Gastrocnemius medialis (tissue), 4 donors: Measurements from ENCODE around the gene GNB5. TPM values are rescaled to one million over a fixed set of nuclear protein-coding genes. Genes with fewer than 3 reads are reported as not detected.

ENCODE experiments used
- ATAC-seq, 2 donors: fragments of 150-250 bp; one replicate each; pipeline ENCODE4 v1.9.1; 2016
- DNase-seq, 2 donors: peaks; one replicate each; pipeline ENCODE4 v3.0.0-alpha.2; 2019
- H3K27ac ChIP-seq, 4 donors: fragments of 200-600 bp; sonication (generic); 1 replicate in 1 of 4; 2 replicates in 3 of 4; pipeline ENCODE4 v1.5.1; 2016 to 2018; ENCODE audit warnings: mild to moderate bottlenecking in 2 of 4, moderate library complexity in 1 of 4
- H3K27me3 ChIP-seq, 3 donors: fragments of 200-600 bp; sonication (generic) in 2 of 3; 1 replicate in 1 of 3; 2 replicates in 2 of 3; pipeline versions ENCODE4 v1.5.1 to v1.6.0; 2016 to 2019; ENCODE audit warnings: mild to moderate bottlenecking in 1 of 3, moderate library complexity in 1 of 3
- H3K36me3 ChIP-seq, 2 donors: fragments of 200-600 bp; sonication (generic) in 1 of 2; one replicate each; pipeline ENCODE4 v1.5.1; 2017 to 2018
- H3K4me1 ChIP-seq, 2 donors: fragments of 200-600 bp; sonication (generic) in 1 of 2; one replicate each; pipeline ENCODE4 v1.5.1; 2016 to 2017; ENCODE audit warnings: mild to moderate bottlenecking in 2 of 2
- H3K4me3 ChIP-seq, 4 donors: fragments of 200-600 bp; sonication (generic) in 3 of 4; 1 replicate in 1 of 4; 2 replicates in 3 of 4; pipeline ENCODE4 v1.5.1; 2016 to 2019; ENCODE audit warnings: mild to moderate bottlenecking in 2 of 4
- H3K9me3 ChIP-seq, 3 donors: fragments of 200-600 bp; sonication (generic) in 2 of 3; 1 replicate in 1 of 3; 2 replicates in 2 of 3; pipeline ENCODE4 v1.5.1; 2016 to 2019
- CTCF ChIP-seq, 5 experiments: fragments of 450-650 bp in 3 of 5; fragments of 200-600 bp in 2 of 5; sonication (generic) in 2 of 5; IDR thresholded peaks in 4 of 5; conservative IDR thresholded peaks in 1 of 5; 1 replicate in 4 of 5; 2 replicates in 1 of 5; pipeline ENCODE4 v1.5.1; 2016 to 2019; ENCODE audit warnings: antibody characterized with exemption in 5 of 5, mild to moderate bottlenecking in 3 of 5, moderate library complexity in 3 of 5
- POLR2A ChIP-seq, 2 donors: fragments of 450-650 bp; IDR thresholded peaks; one replicate each; pipeline ENCODE4 v1.6.1; 2017; ENCODE audit warnings: antibody characterized with exemption in 2 of 2, mild to moderate bottlenecking in 2 of 2, moderate library complexity in 2 of 2
- in situ Hi-C, 4 donors: fragments of 200-750 bp; cut with MboI; loops; one replicate each; pipeline versions ENCODE4 v1.15.0 to v1.8.0; 2017; ENCODE audit warnings: low sequenced_read_pairs in 4 of 4
- intact Hi-C: fragments of 100-400 bp; cut with DNase I; formaldehyde crosslinking; loops from one replicate; pipeline ENCODE4 v1.15.1; 2023; ENCODE audit warnings: low total_unique reads
- total RNA-seq, 4 donors: library from RNA; depleted of rRNA; stranded (reverse); fragments of >200 nt; gene quantifications; one replicate each; pipeline versions ENCODE4 v1.1.0 to v1.2.3, GENCODE V29; 2016

Gene GNB5
- total RNA-seq, 4 donors from 2014 or later, result 2.9 to 4.6 (median 3.6) TPM

- Histone ChIP-seq H3K27ac (no peak overlapping the region), H3K27me3 (no peaks in the 10 kb centered on the region), H3K36me3 (no peaks in the 10 kb centered on the region), H3K4me1 (no peaks in the 10 kb centered on the region), H3K4me3 (no peak overlapping the region), H3K9me3 (no peaks in the 10 kb centered on the region)
- intact Hi-C loops (no loop called here), in situ Hi-C loops (no loop called here)
- ATAC-seq, result no peak
- TF ChIP-seq POLR2A (IDR thresholded peaks at IDR 0.05) (no peak), CTCF (IDR thresholded peaks at IDR 0.05 in 4 of 5, conservative IDR thresholded peaks at IDR 0.05 in 1 of 5) (no peak)
- no peak for DNase-seq
Measured at GRCh38 chr15:52128568-52128967, 62.6 kb downstream of the GNB5 start.

- no peaks in the 10 kb centered on the region for H3K9me3 ChIP-seq
- in situ Hi-C loops, result no loop called here
- no peaks in the 10 kb centered on the region for H3K4me1 ChIP-seq
- TF ChIP-seq CTCF (IDR thresholded peaks at IDR 0.05 in 4 of 5, conservative IDR thresholded peaks at IDR 0.05 in 1 of 5) (no peak), POLR2A (IDR thresholded peaks at IDR 0.05) (no peak)
- H3K36me3 ChIP-seq, result no peaks in the 10 kb centered on the region
- intact Hi-C loops, result no loop called here
- no peak overlapping the region for H3K4me3 ChIP-seq
- DNase-seq, result no peak
- ATAC-seq, result no peak
- no peak overlapping the region for H3K27ac ChIP-seq
- no peaks in the 10 kb centered on the region for H3K27me3 ChIP-seq
Measured at GRCh38 chr15:52124270-52124880, 66.8 kb downstream of the GNB5 start.

GRCh38 chr15:52121896-52122295 is 69.3 kb downstream of the GNB5 start:
- ATAC-seq (no peak), DNase-seq (no peak)
- intact Hi-C loops, result no loop called here
- H3K4me1 ChIP-seq, result no peaks in the 10 kb centered on the region
- in situ Hi-C loops, result no loop called here
- no peaks in the 10 kb centered on the region for H3K27me3 ChIP-seq
- H3K9me3 ChIP-seq, result no peaks in the 10 kb centered on the region
- H3K4me3 ChIP-seq, result no peak overlapping the region
- H3K27ac ChIP-seq, result no peak overlapping the region
- no peak for TF ChIP-seq CTCF (IDR thresholded peaks at IDR 0.05 in 4 of 5, conservative IDR thresholded peaks at IDR 0.05 in 1 of 5)
- TF ChIP-seq POLR2A (IDR thresholded peaks at IDR 0.05), result no peak
- H3K36me3 ChIP-seq, result no peaks in the 10 kb centered on the region

GRCh38 chr15:52121006-52121405 is 70.2 kb downstream of the GNB5 start:
- Histone ChIP-seq H3K27me3 (no peaks in the 10 kb centered on the region), H3K36me3 (no peaks in the 10 kb centered on the region), H3K27ac (no peak overlapping the region), H3K9me3 (no peaks in the 10 kb centered on the region), H3K4me3 (no peak overlapping the region), H3K4me1 (no peaks in the 10 kb centered on the region)
- intact Hi-C loops (no loop called here), in situ Hi-C loops (no loop called here)
- no peak for ATAC-seq
- DNase-seq, result no peak
- TF ChIP-seq CTCF (IDR thresholded peaks at IDR 0.05 in 4 of 5, conservative IDR thresholded peaks at IDR 0.05 in 1 of 5), result no peak
- TF ChIP-seq POLR2A (IDR thresholded peaks at IDR 0.05), result no peak

- no peaks in the 10 kb centered on the region for H3K9me3 ChIP-seq
- no peaks in the 10 kb centered on the region for H3K27me3 ChIP-seq
- no peaks in the 10 kb centered on the region for H3K36me3 ChIP-seq
- intact Hi-C loops, result no loop called here
- H3K27ac ChIP-seq, result no peak overlapping the region
- no peak for TF ChIP-seq POLR2A (IDR thresholded peaks at IDR 0.05)
- no peak for TF ChIP-seq CTCF (IDR thresholded peaks at IDR 0.05 in 4 of 5, conservative IDR thresholded peaks at IDR 0.05 in 1 of 5)
- in situ Hi-C loops, result no loop called here
- ATAC-seq, result no peak
- DNase-seq, result no peak
- H3K4me1 ChIP-seq, result no peaks in the 10 kb centered on the region
- no peak overlapping the region for H3K4me3 ChIP-seq
Measured at GRCh38 chr15:52120488-52120887, 70.7 kb downstream of the GNB5 start.
